Neutrophil (primary cell): ENCODE data around the gene DCTN3.

Experiments used
- H3K27ac ChIP-seq: fragments of 200-600 bp; sonication (generic); 2 replicates; pipeline ENCODE4 v1.5.1; 2016; ENCODE audit warnings: mild to moderate bottlenecking, moderate library complexity
- H3K27me3 ChIP-seq: fragments of 200-600 bp; sonication (generic); 2 replicates; pipeline ENCODE4 v1.6.0; 2016; ENCODE audit warnings: mild to moderate bottlenecking
- H3K36me3 ChIP-seq: fragments of 200-600 bp; sonication (generic); 2 replicates; pipeline ENCODE4 v1.5.1; 2017
- H3K4me1 ChIP-seq, 2 experiments: fragments of 200-600 bp in 1 of 2; sonication (generic) in 1 of 2; 1 replicate in 1 of 2; 2 replicates in 1 of 2; pipeline versions ENCODE4 v1.5.1 to v1.6.1; 2013 to 2016; ENCODE audit warnings: low read depth in 1 of 2, low read length in 1 of 2, mild to moderate bottlenecking in 1 of 2, moderate library complexity in 1 of 2; ENCODE audit not compliant: control insufficient read depth in 1 of 2, insufficient read depth in 1 of 2
- H3K4me3 ChIP-seq, 2 experiments: fragments of 200-600 bp in 1 of 2; sonication (generic) in 1 of 2; 1 replicate in 1 of 2; 2 replicates in 1 of 2; pipeline ENCODE4 v1.5.1; 2013 to 2016; ENCODE audit warnings: low read depth in 1 of 2, low read length in 1 of 2, mild to moderate bottlenecking in 1 of 2, moderate library complexity in 1 of 2
- H3K9me3 ChIP-seq: fragments of 200-600 bp; sonication (generic); 2 replicates; pipeline ENCODE4 v1.5.1; 2016
- TF ChIP-seq, protein P1 (sequence below): fragments of 200-600 bp; sonication (generic); IDR thresholded peaks from 2 replicates; pipeline ENCODE4 v1.5.1; 2016; ENCODE audit warnings: antibody characterized with exemption

DCTN3 gene

DNA sequence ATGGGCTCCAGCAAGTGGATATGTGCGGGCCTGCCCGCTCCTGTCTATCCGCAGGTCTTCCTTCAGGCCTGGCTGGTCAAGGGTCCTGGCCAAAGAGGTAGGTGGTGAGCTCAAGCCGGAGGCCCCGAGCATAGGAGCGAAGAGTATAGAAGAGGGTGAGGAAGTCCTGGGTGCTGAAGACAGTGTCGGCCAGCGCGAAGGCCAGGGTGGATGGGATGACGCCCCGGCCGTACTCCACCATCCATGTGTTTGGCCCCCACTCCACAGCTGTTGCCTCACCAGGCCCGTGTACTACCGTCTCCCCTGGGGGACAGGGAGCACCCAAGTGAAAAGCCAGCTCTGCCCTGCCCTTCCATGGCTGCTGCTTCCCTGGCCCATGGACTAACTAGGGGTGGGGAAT, 15.3 kb upstream of the DCTN3 start:
- Histone ChIP-seq H3K4me1 (peaks cover 17 to 19% of the 10 kb centered on the region in 2 experiments), H3K27ac (no peak overlapping the region), H3K9me3 (no peaks in the 10 kb centered on the region), H3K27me3 (peaks cover 26% of the 10 kb centered on the region), H3K4me3 (no peak overlapping the region), H3K36me3 (no peaks in the 10 kb centered on the region)
- TF ChIP-seq, protein P1, sequence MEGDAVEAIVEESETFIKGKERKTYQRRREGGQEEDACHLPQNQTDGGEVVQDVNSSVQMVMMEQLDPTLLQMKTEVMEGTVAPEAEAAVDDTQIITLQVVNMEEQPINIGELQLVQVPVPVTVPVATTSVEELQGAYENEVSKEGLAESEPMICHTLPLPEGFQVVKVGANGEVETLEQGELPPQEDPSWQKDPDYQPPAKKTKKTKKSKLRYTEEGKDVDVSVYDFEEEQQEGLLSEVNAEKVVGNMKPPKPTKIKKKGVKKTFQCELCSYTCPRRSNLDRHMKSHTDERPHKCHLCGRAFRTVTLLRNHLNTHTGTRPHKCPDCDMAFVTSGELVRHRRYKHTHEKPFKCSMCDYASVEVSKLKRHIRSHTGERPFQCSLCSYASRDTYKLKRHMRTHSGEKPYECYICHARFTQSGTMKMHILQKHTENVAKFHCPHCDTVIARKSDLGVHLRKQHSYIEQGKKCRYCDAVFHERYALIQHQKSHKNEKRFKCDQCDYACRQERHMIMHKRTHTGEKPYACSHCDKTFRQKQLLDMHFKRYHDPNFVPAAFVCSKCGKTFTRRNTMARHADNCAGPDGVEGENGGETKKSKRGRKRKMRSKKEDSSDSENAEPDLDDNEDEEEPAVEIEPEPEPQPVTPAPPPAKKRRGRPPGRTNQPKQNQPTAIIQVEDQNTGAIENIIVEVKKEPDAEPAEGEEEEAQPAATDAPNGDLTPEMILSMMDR: no peak

DNA sequence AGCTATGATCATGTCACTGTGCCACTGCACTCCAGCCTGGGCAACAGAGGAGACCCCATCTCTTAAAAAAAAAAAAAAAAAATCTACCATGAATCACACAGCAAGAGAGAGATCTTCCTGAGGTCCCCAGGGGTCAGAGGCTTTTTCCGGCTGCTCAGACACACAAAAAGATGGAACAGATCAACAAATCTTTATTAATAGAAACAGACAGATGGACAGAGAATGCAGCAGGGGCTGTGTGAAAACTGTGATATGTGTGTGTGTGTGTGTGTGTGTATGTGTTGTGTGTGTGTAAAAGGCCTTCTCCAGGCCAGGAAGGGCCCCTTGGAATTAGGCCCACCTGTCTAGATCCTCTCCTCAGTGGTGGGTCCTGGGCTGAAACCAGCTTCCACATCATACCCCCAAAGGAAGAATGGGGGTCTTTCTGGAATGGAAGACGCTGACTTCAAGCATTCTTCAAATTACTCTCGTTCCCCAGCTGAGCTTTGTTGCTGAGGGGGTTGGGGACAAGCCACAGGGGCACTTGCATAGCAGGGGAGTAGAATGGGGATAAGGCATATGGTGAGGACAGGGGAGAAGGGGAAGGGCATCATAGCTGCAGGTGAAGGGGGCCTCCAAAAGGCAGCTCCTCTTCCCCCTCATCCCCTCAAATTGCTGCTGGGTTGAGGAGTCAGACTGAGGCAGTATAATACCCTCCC, 14.4 kb upstream of the DCTN3 start:
- no peak overlapping the region for H3K4me3 ChIP-seq
- peaks cover 35% of the 10 kb centered on the region for H3K27me3 ChIP-seq
- TF ChIP-seq, protein P1: no peak
- no peaks in the 10 kb centered on the region for H3K9me3 ChIP-seq
- no peaks in the 10 kb centered on the region for H3K36me3 ChIP-seq
- peaks cover 17 to 19% of the 10 kb centered on the region in 2 experiments for H3K4me1 ChIP-seq
- H3K27ac ChIP-seq: no peak overlapping the region

DNA sequence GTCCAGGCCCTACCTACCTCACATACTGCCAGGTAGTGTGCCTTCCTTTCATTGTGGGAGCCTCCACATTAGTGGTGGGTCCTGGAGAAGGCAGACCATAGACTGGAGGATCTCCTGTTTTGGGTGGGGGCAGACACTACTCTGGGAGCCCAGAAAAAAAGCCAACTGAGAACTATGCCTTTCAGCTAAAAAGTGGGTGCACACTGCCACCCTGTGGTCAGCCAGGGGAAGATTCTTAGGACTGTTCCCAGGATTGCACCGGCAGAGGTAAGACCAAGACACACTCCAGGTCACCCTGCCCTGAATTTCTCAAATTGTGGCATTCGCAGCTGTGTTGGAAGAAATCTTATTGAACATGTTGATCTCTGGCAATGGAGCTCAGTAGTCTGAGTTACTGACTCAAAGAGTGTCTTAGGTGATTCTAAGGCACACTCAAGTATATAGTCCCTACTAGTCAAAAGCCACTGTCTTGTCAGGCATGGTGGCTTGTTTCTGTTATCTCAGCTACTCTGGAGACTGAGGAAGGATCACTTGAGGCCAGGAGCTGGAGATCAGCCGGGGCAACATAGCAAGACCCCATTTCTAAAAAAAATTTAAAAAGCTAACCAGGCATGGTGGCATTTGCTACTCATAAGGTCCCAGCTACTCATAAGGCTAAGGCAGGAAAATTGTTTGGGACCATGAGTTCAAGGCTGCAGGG, 13.7 kb upstream of the DCTN3 start:
- peaks cover 17 to 23% of the 10 kb centered on the region in 2 experiments for H3K4me1 ChIP-seq
- peaks cover 42% of the 10 kb centered on the region for H3K27me3 ChIP-seq
- no peaks in the 10 kb centered on the region for H3K9me3 ChIP-seq
- TF ChIP-seq, protein P1: peak; percentile 88
- no peaks in the 10 kb centered on the region for H3K36me3 ChIP-seq
- H3K27ac ChIP-seq: no peak overlapping the region
- no peak overlapping the region for H3K4me3 ChIP-seq

DNA sequence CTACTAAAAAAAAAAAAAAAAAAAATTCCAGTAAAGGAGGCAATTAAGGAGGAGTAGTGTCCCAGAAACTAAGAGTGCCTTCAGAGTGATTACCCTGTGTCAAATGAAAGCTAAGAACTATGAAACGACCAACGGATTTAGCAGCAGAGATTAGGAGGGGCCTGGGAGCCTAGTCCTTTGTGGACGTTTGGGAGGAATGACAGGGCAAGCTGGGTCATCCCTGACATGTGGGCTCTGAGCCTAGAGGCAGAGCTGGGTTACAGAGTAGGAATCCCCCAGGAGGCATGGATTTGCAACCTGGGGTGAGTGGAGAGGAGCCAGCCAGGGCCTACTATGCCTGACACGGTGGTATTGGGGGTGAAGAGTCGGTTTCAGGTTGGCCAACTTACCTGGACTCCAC, 12.9 kb upstream of the DCTN3 start:
- TF ChIP-seq, protein P1: no peak
- H3K27me3 ChIP-seq: peaks cover 50% of the 10 kb centered on the region
- H3K4me1 ChIP-seq: peaks cover 18 to 25% of the 10 kb centered on the region in 2 experiments
- H3K36me3 ChIP-seq: no peaks in the 10 kb centered on the region
- H3K27ac ChIP-seq: no peak overlapping the region
- no peaks in the 10 kb centered on the region for H3K9me3 ChIP-seq
- no peak overlapping the region for H3K4me3 ChIP-seq

DNA sequence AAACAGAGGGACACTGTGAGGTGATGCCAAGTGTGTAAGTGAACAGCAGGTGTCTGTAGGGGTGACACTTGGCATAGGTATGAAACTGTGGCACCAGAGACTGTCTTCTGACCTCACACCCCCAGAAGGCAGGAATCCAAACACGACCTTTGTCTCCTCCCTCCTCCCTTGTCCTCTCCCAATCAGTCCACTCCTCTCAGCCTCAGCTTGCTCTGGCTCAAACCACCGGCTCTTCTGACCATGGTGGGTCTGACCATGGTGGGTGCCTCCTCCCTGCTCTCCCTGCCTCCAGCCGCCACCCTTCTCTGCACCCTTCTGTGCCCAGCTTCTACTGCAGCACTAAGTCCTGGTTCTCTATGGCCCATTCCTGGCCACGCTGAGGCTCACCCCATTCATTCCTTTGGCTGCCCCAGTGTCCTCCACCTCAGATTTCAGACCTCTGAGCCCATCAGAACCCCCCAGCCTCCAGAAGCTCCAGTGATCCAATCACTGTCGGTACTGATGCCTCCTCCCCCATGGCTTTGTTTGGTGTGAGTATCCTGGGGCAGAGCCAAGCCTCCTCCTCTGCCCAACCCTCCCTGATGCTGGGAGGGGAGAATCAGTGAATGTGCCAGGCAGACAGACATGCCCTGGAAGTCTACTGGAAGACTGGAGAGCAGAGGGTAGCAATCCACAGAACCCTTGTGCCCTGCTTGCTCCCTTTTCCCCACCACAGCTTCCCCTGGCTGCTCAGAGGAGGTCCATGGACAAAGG, 10.3 kb upstream of the DCTN3 start:
- Histone ChIP-seq H3K9me3 (no peaks in the 10 kb centered on the region), H3K36me3 (no peaks in the 10 kb centered on the region), H3K27me3 (peaks cover 72% of the 10 kb centered on the region), H3K4me3 (no peak overlapping the region), H3K4me1 (peaks cover 5 to 10% of the 10 kb centered on the region in 2 experiments), H3K27ac (no peak overlapping the region)
- TF ChIP-seq, protein P1: no peak
